OCI-LY7 (cell line): Measurements from ENCODE around the gene PRR20B. TPM values are rescaled to one million over a fixed set of nuclear protein-coding genes. Genes with fewer than 3 reads are reported as not detected.
"Not testable (repeated sequence)": the region's sequence is repeated elsewhere in the genome, so short reads cannot be mapped to it uniquely, and the experiment has no call there.

ENCODE experiments used
- BruUV-seq: library from RNA; stranded (reverse); fragments of 400-500 nt; replicated peaks from 2 replicates; lab custom pipeline; 2021; lab: Mats Ljungman, UMichigan
- CTCF ChIA-PET: fragments of 300-600 bp; sonication (Branson Sonifier 250); formaldehyde crosslinking; loops from one replicate; lab custom pipeline; 2022; ENCODE audit warnings: antibody characterized with exemption; ENCODE audit not compliant: unreplicated experiment; lab: Charles Lee
- POLR2A ChIA-PET: fragments of 300-600 bp; sonication (Branson Sonifier 250); formaldehyde crosslinking; loops from one replicate; lab custom pipeline; 2022; ENCODE audit warnings: antibody characterized with exemption; lab: Charles Lee
- DNase-seq: peaks from one replicate; pipeline ENCODE4 v3.0.0-alpha.2; 2015; ENCODE audit warnings: low spot score
- H2AFZ ChIP-seq: fragments of 200-600 bp; sonication (generic), shearing (Covaris generic); 2 replicates; pipeline ENCODE4 v1.6.1; 2014; ENCODE audit warnings: mild to moderate bottlenecking, antibody characterized with exemption, low read length, moderate library complexity
- H3K27ac ChIP-seq: fragments of 200-600 bp; sonication (generic); 2 replicates; pipeline ENCODE4 v1.5.1; 2014; ENCODE audit warnings: mixed run types, low read depth, mild to moderate bottlenecking, moderate library complexity, low read length, inconsistent platforms; ENCODE audit not compliant: poor library complexity, severe bottlenecking
- H3K36me3 ChIP-seq: fragments of 200-600 bp; sonication (generic); 2 replicates; pipeline ENCODE4 v1.6.1; 2014; ENCODE audit warnings: mild to moderate bottlenecking, antibody characterized with exemption, low read length, moderate library complexity, mixed read lengths; ENCODE audit not compliant: insufficient read depth
- H3K4me1 ChIP-seq: fragments of 200-600 bp; sonication (generic); 2 replicates; pipeline ENCODE4 v1.5.1; 2014; ENCODE audit warnings: mild to moderate bottlenecking, low read length; ENCODE audit not compliant: insufficient read depth, poor library complexity, severe bottlenecking
- H3K4me2 ChIP-seq: fragments of 200-600 bp; sonication (generic); 2 replicates; pipeline ENCODE4 v1.6.1; 2014; ENCODE audit warnings: mild to moderate bottlenecking, low read length
- H3K4me3 ChIP-seq: fragments of 200-600 bp; sonication (generic); 2 replicates; pipeline ENCODE4 v1.5.1; 2014; ENCODE audit warnings: mild to moderate bottlenecking, low read depth, low read length; ENCODE audit not compliant: poor library complexity, severe bottlenecking
- H3K79me2 ChIP-seq: fragments of 200-600 bp; sonication (generic); 2 replicates; pipeline ENCODE4 v1.6.1; 2016; ENCODE audit warnings: low read depth, mild to moderate bottlenecking, low read length, moderate library complexity, mixed read lengths; ENCODE audit not compliant: insufficient read depth
- H3K9me2 ChIP-seq: fragments of 200-600 bp; sonication (generic); 2 replicates; pipeline ENCODE4 v1.6.1; 2016; ENCODE audit warnings: mild to moderate bottlenecking, low read length, mixed read lengths; ENCODE audit not compliant: insufficient read depth
- H3K9me3 ChIP-seq: fragments of 200-600 bp; sonication (generic); 2 replicates; pipeline ENCODE4 v1.6.1; 2014; ENCODE audit warnings: mild to moderate bottlenecking, mixed run types, low read length, mixed read lengths
- H4K20me1 ChIP-seq: fragments of 200-600 bp; sonication (generic); 2 replicates; pipeline ENCODE4 v1.6.1; 2014; ENCODE audit warnings: mild to moderate bottlenecking, antibody characterized with exemption, low read length, moderate library complexity, mixed read lengths; ENCODE audit not compliant: insufficient read depth
- CTCF ChIP-seq: fragments of 200-600 bp; sonication (generic); conservative IDR thresholded peaks from 2 replicates; pipeline ENCODE4 v1.5.1; 2014; ENCODE audit warnings: mild to moderate bottlenecking, antibody characterized with exemption, low read length, moderate library complexity, mixed read lengths
- EZH2phosphoT487 ChIP-seq: fragments of 200-600 bp; sonication (generic); IDR thresholded peaks from 2 replicates; pipeline ENCODE4 v1.6.1; 2018; ENCODE audit warnings: low read depth, borderline replicate concordance, mild to moderate bottlenecking, mixed run types, antibody characterized with exemption, low read length, moderate library complexity, mixed read lengths
- intact Hi-C: fragments of 100-400 bp; cut with micrococcal nuclease; formaldehyde crosslinking; loops from one replicate; pipeline ENCODE4 v1.10.0; 2022; ENCODE audit not compliant: unreplicated experiment
- small RNA-seq: library from RNA; depleted of rRNA; stranded (forward); fragments of <200 nt; gene quantifications from one replicate; pipeline ENCODE3, GENCODE V24; 2014
- total RNA-seq, 2 experiments: library from RNA; depleted of rRNA in 1 of 2; stranded (reverse); fragments of >200 nt in 1 of 2; shearing (Covaris generic) in 1 of 2; gene quantifications; 2 replicates each; pipeline ENCODE4 v1.2.3, GENCODE V29; 2014 to 2022

Gene PRR20B
- total RNA-seq, 2 experiments from 2014 or later = not detected

DNA sequence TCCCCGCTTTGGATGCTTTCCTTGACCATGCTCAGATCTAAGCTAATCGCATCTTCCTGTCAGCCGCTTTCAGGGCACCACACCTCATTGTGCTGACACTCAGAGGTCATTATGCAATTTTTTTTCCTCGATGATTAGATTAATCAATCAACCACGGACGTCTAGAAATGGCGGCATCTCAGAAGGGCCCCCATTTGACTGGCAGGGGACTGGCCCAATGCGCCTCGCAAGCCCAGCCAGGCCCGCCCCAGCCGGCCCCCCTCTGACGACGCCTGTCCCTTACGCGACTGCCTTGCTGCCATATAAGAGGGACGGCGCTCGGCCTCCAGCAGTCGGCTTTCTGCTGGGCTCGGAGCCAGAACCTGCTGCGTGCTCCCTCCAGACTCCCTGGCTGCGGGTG is 13.0 kb downstream of the PRR20B start, which contains the start of gene PRR20D:
PRR20D (plus strand) TSS at position 301 of the 400 bp plus-strand sequence. CDS start 387 bp downstream, outside the sequence.
- H3K4me1 ChIP-seq, DNase-seq, intact Hi-C loops, BruUV-seq, H3K9me3 ChIP-seq, H4K20me1 ChIP-seq, H3K36me3 ChIP-seq, H3K27ac ChIP-seq, POLR2A ChIA-PET, H3K4me2 ChIP-seq, H2AFZ ChIP-seq, H3K9me2 ChIP-seq, CTCF ChIA-PET, H3K4me3 ChIP-seq, H3K79me2 ChIP-seq: not testable (repeated sequence)

DNA sequence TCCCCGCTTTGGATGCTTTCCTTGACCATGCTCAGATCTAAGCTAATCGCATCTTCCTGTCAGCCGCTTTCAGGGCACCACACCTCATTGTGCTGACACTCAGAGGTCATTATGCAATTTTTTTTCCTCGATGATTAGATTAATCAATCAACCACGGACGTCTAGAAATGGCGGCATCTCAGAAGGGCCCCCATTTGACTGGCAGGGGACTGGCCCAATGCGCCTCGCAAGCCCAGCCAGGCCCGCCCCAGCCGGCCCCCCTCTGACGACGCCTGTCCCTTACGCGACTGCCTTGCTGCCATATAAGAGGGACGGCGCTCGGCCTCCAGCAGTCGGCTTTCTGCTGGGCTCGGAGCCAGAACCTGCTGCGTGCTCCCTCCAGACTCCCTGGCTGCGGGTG is 19.6 kb downstream of the PRR20B start, which contains the start of gene PRR20E:
PRR20E (plus strand) TSS at position 301 of the 400 bp plus-strand sequence. CDS start 387 bp downstream, outside the sequence.
- H3K9me2 ChIP-seq, CTCF ChIA-PET, H3K79me2 ChIP-seq, H4K20me1 ChIP-seq, H2AFZ ChIP-seq, POLR2A ChIA-PET, H3K36me3 ChIP-seq, H3K4me1 ChIP-seq, H3K27ac ChIP-seq, BruUV-seq, H3K9me3 ChIP-seq, DNase-seq, H3K4me3 ChIP-seq, H3K4me2 ChIP-seq, intact Hi-C loops: not testable (repeated sequence)

DNA sequence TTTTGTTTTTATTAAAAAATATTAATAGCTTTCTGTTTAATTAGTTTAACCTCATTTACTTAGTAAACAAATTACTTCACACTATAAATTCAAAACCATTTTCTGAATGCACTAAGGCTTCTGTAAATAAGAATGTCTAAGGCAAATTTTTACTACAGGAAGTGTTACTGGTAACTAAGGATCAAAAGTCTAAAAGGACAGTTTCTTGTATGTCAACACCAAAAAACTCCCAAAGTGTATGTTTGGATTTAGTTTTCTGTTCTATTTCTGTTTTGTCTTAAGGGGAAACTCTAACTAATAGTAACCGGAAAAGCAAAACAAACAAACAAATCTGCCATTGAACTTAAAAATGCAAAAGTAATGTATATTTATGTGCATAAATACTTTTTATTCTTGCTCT is 44.4 kb downstream of the PRR20B start:
- Histone ChIP-seq H3K4me2 (no peak overlapping the region), H4K20me1 (no peaks in the 10 kb centered on the region), H3K4me3 (no peak overlapping the region), H3K27ac (no peak overlapping the region), H3K9me3 (no peaks in the 10 kb centered on the region), H3K36me3 (no peaks in the 10 kb centered on the region), H2AFZ (no peak overlapping the region), H3K4me1 (no peaks in the 10 kb centered on the region), H3K79me2 (no peaks in the 10 kb centered on the region), H3K9me2 (no peaks in the 10 kb centered on the region)
- no peak for DNase-seq
- TF ChIP-seq EZH2phosphoT487 (no peak), CTCF (no peak)
- ChIA-PET CTCF (no interaction called here), POLR2A (no interaction called here)
- intact Hi-C loops = no loop called here
- no TSS peak for BruUV-seq

Small RNAs within 50 kb of the gene (small RNA-seq; reads per million reads assigned to genes)
- gene PRR20FP = not detected

Other genes starting within 250 kb of the PRR20B start
- gene PRR20A, start 6.6 kb upstream of the PRR20B start, total RNA-seq (2014; rRNA removed; shearing (Covaris generic)) = not detected in 2 replicates
- gene PRR20A, start 6.6 kb upstream of the PRR20B start, total RNA-seq (2022) = not detected in 2 replicates
- not detected in 2 replicates for gene PRR20C, start 6.6 kb downstream of the PRR20B start, total RNA-seq (2014; rRNA removed; shearing (Covaris generic))
- gene PRR20C, start 6.6 kb downstream of the PRR20B start, total RNA-seq (2022) = not detected in 2 replicates
- not detected in 2 replicates for gene PRR20D, start 13.1 kb downstream of the PRR20B start, total RNA-seq (2014; rRNA removed; shearing (Covaris generic))
- gene PRR20D, start 13.1 kb downstream of the PRR20B start, total RNA-seq (2022) = not detected in 2 replicates
- gene PRR20E, start 19.7 kb downstream of the PRR20B start, total RNA-seq (2014; rRNA removed; shearing (Covaris generic)) = not detected in 2 replicates
- not detected in 2 replicates for gene PRR20E, start 19.7 kb downstream of the PRR20B start, total RNA-seq (2022)